ENCODE results near the gene UGT1A9.

Gene UGT1A9

GRCh38 chr2:233800208-233800607, 128.5 kb downstream of the UGT1A9 start:
- no peak for DNase-seq

- no peak for DNase-seq
Measured at GRCh38 chr2:233801357-233802131, 129.8 kb downstream of the UGT1A9 start.

GRCh38 chr2:233802132-233802815, 130.6 kb downstream of the UGT1A9 start:
- no peak for DNase-seq

GRCh38 chr2:233803292-233803911, 131.7 kb downstream of the UGT1A9 start:
- no peak for DNase-seq

- DNase-seq, result no peak
Measured at GRCh38 chr2:233803994-233804393, 132.3 kb downstream of the UGT1A9 start.

- no peak for DNase-seq
Measured at GRCh38 chr2:233807215-233807865, 135.6 kb downstream of the UGT1A9 start.

- no peak for DNase-seq
Measured at GRCh38 chr2:233807966-233808935, 136.6 kb downstream of the UGT1A9 start.

- no peak for DNase-seq
Measured at GRCh38 chr2:233810385-233810784, 138.7 kb downstream of the UGT1A9 start.

- DNase-seq, result no peak
Measured at GRCh38 chr2:233811087-233811486, 139.4 kb downstream of the UGT1A9 start.

- no peak for DNase-seq
Measured at GRCh38 chr2:233811732-233812131, 140.0 kb downstream of the UGT1A9 start.

- no peak for DNase-seq
Measured at GRCh38 chr2:233813236-233814055, 141.7 kb downstream of the UGT1A9 start.

- no peak for DNase-seq
Measured at GRCh38 chr2:233814056-233814835, 142.5 kb downstream of the UGT1A9 start.

GRCh38 chr2:233815861-233816260, 144.2 kb downstream of the UGT1A9 start:
- DNase-seq, result no peak

- DNase-seq, result no peak
Measured at GRCh38 chr2:233816334-233816733, 144.6 kb downstream of the UGT1A9 start.

- no peak for DNase-seq
Measured at GRCh38 chr2:233816771-233817170, 145.1 kb downstream of the UGT1A9 start.

GRCh38 chr2:233817361-233817911, 145.7 kb downstream of the UGT1A9 start:
- no peak for DNase-seq

GRCh38 chr2:233817995-233818638, 146.4 kb downstream of the UGT1A9 start:
- no peak for DNase-seq

- DNase-seq, result no peak
Measured at GRCh38 chr2:233818639-233819621, 147.2 kb downstream of the UGT1A9 start.
